Stimulated activated CD4-positive, alpha-beta T cell treated with anti-CD3 and anti-CD28 coated beads, Interleukin-15, amount 100 ng/mL, for 48 hours (primary cell): ENCODE results near the gene MACF1.
"Not testable (repeated sequence)": the region's sequence is repeated elsewhere in the genome, so short reads cannot be mapped to it uniquely, and the experiment has no call there.

Experiments
- DNase-seq, 2 donors: peaks; one replicate each; pipeline ENCODE4 v3.0.0-alpha.2; 2020; ENCODE audit warnings: low read depth in 2 of 2

The MACF1 gene

GRCh38 chr1:39177706-39178105, 26.8 kb upstream of the MACF1 start:
- no peak for DNase-seq

- DNase-seq, result no peak
These were observed 25.7 kb upstream of the MACF1 start for GRCh38 chr1:39178541-39179431.

GRCh38 chr1:39181311-39181710, 23.2 kb upstream of the MACF1 start:
- no peak for DNase-seq

GRCh38 chr1:39182804-39183203, 21.7 kb upstream of the MACF1 start:
- no peak for DNase-seq

- DNase-seq, result peak; percentile 72 to 74
These were observed 20.8 kb upstream of the MACF1 start for GRCh38 chr1:39183503-39184353.

GRCh38 chr1:39184354-39184818, 20.1 kb upstream of the MACF1 start:
- no peak for DNase-seq

GRCh38 chr1:39187275-39188046, 17.0 kb upstream of the MACF1 start:
- no peak for DNase-seq

- DNase-seq, result no peak
These were observed 14.9 kb upstream of the MACF1 start for GRCh38 chr1:39189592-39190041.

GRCh38 chr1:39190096-39190495, 14.4 kb upstream of the MACF1 start:
- DNase-seq, result no peak

- no peak for DNase-seq
These were observed 10.0 kb upstream of the MACF1 start for GRCh38 chr1:39194398-39195051.

- DNase-seq, result no peak
These were observed 9.1 kb upstream of the MACF1 start for GRCh38 chr1:39195166-39196111.

GRCh38 chr1:39196244-39197215, 8.0 kb upstream of the MACF1 start:
- DNase-seq, result no peak

GRCh38 chr1:39199593-39199992, 4.9 kb upstream of the MACF1 start:
- no peak for DNase-seq

- DNase-seq, result peak; percentile 59 to 70
These were observed 746 bp downstream of the MACF1 start for GRCh38 chr1:39205102-39205780.

- no peak for DNase-seq
These were observed 1.4 kb downstream of the MACF1 start for GRCh38 chr1:39205781-39206464.

- not testable (repeated sequence) for DNase-seq
These were observed 3.9 kb downstream of the MACF1 start for GRCh38 chr1:39208360-39208759.

GRCh38 chr1:39210649-39211048, 6.2 kb downstream of the MACF1 start:
- DNase-seq, result no peak

- no peak for DNase-seq
These were observed 8.0 kb downstream of the MACF1 start for GRCh38 chr1:39212499-39212898.
